GM19328 (cell line): ENCODE measurements around the gene ABI3BP.
"Not testable (repeated sequence)": the region's sequence is repeated elsewhere in the genome, so short reads cannot be mapped to it uniquely, and the experiment has no call there.

ENCODE experiments used
- ATAC-seq: cut with Tn5 transposase; IDR thresholded peaks from one replicate; pipeline ENCODE4 v1.9.1; 2021; ENCODE audit warnings: mild to moderate bottlenecking, moderate library complexity; ENCODE audit not compliant: unreplicated experiment

ABI3BP gene, protein sequence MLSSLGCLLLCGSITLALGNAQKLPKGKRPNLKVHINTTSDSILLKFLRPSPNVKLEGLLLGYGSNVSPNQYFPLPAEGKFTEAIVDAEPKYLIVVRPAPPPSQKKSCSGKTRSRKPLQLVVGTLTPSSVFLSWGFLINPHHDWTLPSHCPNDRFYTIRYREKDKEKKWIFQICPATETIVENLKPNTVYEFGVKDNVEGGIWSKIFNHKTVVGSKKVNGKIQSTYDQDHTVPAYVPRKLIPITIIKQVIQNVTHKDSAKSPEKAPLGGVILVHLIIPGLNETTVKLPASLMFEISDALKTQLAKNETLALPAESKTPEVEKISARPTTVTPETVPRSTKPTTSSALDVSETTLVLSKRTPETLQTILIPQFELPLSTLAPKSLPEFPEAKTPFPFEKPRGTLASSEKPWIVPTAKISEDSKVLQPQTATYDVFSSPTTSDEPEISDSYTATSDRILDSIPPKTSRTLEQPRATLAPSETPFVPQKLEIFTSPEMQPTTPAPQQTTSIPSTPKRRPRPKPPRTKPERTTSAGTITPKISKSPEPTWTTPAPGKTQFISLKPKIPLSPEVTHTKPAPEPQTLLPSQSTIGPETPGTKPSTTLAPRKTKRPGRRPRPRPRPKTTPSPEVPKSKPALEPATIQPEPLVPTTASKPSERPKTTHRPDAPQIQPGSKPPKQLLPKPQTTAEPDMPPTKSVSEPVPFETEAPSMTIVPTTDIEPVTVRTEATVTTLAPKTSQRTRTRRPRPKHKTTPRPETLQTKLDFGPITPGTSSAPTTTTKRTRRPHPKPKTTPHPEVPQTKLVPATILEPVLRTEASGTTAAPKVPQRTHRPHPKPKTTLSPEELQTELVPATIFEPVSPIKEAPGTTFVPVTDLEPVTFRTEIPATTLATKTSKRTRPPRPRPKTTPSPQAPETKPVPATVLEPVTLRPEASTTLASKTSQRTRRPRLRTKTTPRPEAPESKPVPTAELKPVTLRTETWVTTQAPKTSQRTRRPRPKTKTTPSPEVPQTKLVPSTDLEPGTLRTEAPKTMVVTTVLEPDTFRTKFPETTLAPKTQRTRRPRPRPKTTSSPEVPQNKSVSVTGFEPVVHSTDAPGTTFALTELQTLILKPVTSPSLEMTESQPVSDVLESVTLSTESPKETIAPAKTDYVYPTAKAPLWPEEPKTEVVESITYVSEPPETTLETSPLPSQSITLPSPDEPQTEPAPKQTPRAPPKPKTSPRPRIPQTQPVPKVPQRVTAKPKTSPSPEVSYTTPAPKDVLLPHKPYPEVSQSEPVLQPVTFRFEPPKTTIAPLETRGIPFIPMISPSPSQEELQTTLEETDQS (N-terminal part only)

DNA sequence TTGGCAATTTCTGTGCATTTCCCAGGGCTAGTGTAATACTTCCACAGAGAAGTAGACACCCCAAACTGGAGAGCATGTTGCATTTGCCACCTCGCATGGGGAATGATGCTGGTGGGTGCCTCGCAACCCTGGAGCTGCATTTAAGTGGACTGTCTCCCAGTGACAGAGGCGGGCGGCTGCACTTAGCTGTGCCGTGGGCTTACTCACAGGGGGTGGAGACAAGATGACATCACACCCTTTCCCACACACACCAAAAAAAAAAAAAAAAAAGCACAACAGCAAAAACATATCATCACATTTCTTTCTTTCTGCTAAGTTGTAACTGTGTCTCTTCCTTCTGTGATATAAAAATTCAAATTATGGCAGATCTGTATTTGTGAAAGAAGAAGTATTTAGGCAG, at the start of gene ABI3BP:
Gene ABI3BP, minus strand, starts transcription at position 113 of the 400 bp plus-strand sequence. Its CDS starts 37 bp downstream, at position 76.
- no peak for ATAC-seq

DNA sequence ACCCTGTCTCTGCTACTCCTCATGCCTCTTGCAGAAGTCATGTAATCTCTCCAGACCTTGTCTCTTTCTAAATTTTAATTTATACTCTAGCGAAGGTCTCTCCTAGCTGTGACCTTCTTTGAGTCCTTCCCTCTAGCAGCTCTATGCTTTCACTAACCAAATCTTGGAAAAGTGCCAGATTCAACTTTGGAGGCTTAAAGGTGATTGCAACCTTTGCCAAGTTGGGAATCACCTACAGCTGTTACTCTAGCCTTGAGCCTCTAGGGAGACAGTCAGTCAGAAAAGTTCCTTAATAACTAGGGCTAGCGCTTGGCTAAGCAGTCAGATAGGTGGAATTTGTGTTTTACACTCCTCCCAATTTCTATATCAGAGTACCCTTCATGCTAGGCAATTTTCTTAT, 46.1 kb upstream of the ABI3BP start:
- no peak for ATAC-seq

DNA sequence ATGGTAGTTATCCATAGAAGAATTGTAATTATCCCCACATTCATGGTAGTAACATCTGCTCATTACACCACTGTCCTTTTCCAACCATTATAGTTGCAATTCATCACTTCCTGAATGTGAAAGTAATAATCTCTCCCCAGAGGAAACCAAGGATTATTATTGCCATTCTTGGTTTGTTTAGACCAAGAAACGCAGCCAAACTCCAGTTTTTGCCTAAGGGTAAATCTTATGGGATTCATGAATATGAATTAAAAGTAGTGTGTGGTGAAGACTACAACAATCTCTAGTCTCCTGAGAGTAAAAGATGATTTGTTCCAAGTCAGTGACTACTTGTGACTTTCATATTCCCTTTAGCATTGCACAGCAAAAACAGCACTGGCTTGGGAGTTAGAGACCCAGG, 45.7 kb upstream of the ABI3BP start:
- no peak for ATAC-seq

DNA sequence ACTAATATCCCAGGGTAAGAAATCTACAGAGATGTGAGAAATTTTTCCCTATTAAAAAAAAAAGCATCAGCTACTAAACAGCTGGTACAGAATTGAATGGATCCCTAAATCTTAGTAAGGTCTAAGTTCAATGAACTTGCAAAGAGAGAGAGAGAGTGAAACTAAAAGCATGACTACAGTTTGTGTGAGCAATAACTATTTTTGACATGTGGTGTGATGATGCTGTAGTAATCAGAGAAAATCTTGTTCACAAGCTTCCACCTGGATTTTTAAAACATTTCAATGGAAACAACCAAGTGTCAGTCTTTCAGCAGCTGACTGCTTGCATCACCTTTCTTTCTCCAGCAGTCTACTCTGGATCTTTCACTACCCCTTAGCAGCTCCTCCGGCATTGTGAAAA, 45.2 kb upstream of the ABI3BP start:
- ATAC-seq = no peak

DNA sequence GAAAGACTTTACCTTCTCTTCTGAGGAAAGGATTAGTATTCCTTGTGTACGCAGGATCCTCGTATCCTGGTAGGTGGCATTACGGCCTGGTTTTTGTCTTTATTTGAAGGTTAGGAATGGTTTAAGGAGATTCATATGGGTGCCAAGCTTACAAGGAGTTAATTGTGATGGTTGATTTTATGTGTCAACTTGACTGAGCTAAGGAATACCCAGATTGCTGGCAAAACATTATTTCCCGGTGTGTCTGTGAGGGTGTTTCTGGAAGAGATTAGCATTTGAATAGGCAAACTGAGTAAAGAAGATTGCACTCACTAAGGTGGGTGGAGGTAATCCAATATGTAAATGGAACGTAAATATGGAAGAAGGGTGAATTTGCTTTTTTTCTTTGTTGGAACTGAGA, 44.4 kb upstream of the ABI3BP start:
- ATAC-seq = no peak

DNA sequence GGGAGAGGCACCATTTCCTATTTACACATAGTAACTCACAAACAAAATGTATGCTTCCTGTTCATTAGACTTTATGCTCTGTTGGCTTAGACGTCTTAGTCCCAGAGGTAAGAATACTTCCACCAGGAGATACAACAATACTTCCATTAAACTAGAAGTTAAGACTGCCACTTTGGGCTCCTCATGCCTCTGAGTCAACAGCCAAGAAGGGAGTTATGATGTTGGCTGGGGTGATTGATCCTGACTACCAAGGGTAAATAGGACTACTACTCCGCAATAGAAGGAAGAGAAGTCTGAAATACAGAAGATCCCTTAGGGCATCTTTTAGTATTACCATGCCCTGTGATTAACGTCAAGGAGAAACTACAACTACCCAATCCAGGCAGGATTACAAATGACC, 43.5 kb upstream of the ABI3BP start:
- ATAC-seq = no peak

DNA sequence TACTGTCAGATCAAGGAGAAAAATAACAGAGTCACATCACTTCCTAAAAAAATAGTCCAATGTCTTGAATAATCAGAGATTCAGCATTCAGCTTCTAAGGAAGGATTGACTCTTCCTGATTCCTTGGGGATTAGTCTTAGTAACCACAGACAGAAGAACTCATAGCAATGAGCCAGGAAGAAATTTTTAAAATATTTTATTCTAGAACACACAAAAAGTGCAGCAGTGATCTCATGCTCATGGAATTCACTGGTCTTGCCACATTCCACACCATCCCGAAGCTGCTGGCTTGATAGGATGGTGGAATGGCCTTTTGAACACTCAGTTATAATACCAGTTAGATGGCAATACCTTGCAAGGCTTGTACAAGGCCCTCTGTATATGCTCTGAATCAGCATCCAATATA, 43.0 kb upstream of the ABI3BP start:
- ATAC-seq = no peak

DNA sequence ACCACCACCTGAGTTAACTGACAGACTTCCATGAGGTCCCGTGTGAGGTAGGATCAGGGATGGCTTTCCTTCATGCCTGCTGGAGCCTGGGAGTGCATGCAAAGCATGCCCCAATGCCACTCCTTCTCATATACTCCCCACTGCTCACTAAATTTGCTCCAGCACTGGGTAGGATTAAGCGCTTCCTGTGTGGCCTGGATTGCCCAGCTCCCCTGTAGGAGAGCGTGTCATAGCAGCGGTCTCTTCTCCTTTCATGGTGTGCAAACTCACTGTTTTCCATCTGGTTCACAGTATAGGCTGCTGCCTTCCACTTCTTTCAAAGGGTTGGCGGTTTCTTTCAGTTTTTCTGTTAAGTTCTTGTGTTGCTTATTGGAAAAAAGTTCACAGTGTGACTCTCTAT, 34.1 kb upstream of the ABI3BP start:
- no peak for ATAC-seq

DNA sequence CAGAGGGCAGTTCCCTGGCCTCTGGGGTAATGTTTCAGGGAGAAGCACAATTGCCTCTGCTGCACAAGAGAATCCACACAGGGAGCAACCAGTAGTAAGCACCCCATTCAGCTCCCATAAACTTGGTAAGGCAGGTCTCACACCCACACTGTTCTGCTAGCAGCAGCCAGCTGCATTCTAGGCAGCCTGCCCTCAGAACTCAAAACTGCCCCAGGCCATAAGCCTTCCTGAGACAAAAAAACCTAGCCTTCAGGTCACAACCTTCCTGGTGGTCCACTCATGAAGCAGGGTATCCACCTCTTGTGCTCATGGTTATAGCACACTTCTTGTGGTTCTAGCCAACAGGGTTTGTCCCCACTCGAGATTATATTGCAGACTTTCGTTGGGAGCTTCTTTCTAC, 33.7 kb upstream of the ABI3BP start:
- ATAC-seq = no peak

DNA sequence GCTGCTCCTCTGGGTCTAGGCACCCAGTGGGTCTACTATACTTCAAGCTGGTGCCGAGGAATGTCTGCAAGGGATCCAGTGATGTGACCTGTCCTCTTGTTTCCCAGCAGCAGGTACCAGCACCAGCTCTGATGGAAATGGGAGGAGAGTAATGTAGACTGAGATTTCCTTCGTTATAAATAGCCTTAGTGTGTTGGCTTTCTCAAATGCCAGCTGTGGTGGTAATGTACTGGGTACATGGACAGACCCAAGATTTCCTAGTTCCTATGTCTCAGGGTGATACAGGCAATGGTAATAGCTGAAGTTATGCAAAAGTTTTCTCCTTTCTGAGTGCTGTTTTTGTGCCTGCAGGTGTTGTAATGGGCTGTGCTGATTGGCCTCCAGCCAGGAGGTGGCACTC, 33.0 kb upstream of the ABI3BP start:
- no peak for ATAC-seq

DNA sequence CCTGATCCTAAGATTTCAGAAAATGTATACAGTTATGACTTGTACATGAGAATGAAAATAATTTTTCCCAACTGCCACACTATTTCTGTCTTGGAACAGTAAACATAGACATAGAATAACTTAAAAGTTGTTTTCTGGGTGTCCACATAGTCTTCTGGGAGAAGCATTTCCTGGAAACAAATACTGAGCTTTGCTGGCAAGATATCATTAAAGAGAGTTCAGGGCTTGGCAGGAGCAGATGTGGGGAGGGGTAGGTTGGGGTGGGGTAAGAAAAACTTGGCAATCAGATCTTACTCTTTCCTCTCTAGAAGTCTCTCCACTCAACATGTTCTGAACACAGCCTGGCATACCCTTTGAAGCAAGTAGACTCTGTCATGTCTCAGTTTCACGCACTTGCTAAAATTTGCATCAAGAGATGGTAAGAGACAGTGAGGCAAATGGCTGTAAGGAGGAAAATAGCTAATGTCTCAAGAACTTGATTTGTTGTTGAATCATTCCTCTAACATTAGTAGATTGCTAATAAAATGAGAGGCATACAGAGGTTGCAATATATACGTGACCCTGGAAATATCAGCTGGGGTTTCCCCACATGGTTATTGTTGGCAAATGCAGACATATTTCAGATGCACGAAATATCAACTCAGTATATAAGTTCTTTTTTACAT, 27.3 kb upstream of the ABI3BP start:
- ATAC-seq = no peak

DNA sequence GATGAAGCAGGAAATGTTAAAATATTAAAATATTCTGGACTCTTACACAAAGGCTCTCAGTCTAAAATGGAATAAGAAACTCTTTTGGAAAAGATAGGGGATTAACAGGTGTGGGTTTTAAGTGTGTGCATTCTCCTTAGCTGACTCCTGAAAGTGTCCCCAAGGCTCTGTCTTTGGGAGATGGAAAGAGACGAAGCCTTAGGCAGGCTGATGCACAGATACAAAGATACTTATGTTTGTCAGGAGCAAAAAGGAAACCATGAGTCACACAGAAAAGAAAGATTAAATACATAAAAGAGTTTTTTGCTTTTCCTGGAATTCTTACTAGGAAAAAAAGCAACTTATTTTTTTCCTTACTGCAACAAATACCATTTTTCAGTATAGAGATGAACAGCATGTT, 23.8 kb upstream of the ABI3BP start:
- ATAC-seq = no peak

DNA sequence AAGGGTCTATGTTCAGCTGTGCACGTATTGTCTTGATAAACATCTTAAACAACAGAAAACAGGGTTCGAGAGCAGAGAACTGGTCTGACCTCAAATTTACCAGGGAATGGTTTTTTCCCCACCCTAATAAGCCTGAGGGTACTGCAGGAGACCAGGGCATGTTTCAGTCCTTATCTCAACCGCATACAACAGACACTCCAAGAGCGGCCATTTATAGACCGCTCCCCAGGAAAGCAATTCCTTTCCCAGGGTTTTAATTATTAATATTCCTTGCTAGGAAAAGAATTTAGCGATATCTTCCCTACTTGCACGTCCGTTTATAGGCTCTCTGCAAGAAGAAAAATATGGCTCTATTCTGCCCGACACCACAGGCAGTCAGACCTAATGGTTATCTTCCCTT, 19.1 kb upstream of the ABI3BP start:
- ATAC-seq = not testable (repeated sequence)

DNA sequence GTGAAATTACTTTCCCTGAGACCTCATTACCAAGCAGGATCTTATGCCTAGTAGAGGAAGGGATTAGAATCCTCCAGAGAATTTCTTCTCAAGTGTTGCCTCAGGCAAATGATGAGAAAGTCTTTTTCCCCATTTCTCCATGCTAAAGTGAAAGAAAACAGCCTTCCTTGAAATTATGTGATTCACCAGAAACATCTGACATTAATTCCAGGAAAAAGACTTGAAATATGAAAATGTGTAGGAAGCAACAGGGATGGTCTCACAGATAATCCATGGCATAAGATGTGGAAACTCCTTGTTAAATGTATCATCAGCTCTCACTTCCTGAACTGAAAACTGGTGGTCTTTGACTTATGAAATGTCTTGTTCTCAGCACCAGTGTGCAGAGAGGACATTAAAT, 17.9 kb upstream of the ABI3BP start:
- ATAC-seq = no peak

DNA sequence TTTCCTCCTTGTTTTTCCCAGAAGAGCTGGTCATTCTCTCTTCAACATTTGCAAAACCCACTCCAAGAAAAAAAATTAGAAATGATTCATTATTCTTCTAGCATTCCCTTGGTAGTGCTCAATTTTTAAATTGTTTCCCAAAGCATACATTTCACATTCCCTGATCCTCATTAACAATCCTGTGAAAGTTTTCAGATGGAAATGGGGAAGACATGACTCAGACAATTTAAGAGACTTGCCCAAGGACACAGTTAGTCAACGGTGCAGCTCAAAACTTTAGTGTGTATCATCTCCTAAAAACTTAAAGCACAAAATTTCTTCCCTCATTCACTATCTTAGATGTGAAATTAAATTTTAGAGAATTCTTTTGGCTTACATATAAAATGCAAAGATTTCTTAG, 17.1 kb upstream of the ABI3BP start:
- no peak for ATAC-seq

DNA sequence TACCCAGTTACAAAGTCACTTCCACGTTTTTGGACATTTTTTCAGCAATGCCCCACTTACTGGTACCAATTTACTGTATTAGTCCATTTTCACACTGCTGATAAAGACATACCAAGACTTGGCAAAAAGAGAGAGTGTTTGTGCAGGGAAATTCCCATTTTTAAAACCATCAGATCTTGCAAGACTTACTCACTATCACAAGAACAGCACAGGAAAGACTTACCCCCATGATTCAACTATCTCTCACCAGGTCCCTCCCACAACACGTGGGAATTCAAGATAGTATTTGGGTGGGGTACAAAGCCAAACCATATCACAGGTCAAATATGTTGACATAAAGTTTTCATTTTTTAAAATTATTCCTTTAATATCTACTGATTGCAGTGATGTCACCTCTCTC, 16.2 kb upstream of the ABI3BP start:
- ATAC-seq = no peak

DNA sequence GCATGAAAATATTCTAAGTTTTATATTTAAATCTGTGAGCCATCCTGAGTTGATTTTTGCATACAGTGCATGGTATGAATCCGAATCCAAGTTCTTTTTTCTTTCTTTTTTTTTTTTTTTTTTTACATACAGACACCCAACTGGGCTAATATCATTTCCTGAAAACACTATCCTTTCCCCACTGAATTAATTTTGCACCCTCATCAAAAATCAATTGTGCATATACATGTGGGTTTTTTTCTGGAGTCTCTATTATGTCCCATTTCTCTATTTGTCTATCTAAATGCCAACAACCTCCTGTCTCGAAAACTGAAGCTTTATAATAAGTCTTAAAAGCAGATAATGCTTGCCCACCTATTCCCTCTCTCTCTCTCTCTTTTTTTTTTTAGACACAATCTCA, 5.9 kb upstream of the ABI3BP start:
- ATAC-seq = no peak

DNA sequence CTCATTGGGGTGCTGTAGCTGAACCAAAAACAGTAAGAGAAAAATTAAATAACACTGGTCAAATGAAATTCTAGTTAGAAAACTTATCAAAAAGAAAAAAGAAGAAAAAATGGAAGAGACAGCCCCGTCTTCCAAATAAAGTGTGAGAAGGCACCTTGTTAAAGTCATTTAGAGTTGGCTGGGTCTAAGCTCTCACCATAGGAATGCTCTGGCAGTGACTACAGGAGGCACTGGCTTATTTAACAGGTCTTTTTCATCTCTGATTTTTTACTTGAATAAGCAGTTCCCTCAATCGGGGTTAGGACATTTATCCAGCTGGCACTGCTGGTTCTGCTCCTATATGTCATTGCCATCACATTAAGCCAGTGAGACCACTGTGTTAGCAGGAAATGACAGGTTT, 1.6 kb upstream of the ABI3BP start:
- no peak for ATAC-seq

DNA sequence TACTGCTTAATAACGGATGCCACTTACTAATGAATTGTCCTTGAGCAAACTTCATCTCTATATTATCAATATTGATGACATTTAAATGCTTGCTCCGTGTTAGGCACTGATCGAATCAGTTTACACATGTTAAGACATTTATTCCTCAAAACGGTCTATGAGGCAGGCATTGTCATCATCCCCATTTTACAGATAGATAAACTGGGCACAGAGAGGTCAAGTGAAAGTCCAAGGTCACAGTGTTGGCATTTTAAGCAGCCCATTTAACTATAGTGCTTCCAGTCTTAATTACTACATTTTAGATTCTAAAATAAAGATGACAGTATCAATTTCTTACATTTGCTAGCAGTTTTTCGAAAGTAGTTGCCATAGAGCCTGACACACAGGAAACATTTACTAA, 966 bp upstream of the ABI3BP start:
- ATAC-seq = no peak

DNA sequence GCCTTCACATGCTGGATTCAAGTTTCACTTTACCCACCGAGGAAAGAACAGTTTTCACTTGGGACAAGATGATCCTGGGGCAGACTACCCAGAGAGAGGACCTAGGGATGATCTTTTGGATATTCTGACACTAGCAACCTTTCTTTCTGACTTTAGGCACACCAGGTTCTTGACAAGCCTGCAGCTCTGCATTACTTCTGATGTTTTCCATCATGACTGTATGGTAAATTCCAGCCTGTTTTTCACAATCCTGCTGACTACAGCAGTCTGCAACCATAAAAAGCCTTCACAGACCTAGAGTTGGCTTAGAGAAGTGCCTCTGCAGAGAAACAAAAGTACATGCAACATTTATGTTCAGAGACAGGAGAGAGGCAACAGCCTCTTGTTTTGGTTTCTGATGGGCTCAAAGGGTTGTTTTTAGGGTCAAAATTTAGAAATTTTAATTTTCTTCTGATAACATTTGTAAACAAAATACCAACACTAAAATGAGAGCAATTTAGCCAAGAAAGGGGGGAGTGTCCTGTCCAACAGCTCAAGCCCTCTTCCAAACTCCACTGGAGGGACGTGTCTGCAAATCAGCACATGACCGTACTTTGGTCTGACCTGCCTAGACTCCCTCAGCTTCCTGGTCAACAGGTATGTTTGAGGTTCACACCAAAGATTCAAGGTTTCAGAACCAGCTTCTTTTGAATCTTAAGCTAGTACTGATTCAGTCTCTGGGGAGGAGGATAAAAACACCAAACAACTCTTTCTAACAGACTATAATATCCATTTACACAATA, 799 bp downstream of the ABI3BP start:
- ATAC-seq = no peak
